GM18508 (cell line): ENCODE results near the gene TSACC.

Source experiments
- ATAC-seq: cut with Tn5 transposase; IDR thresholded peaks from one replicate; pipeline ENCODE4 v1.9.1; 2021; ENCODE audit warnings: moderate number of reproducible peaks; ENCODE audit not compliant: insufficient read depth, unreplicated experiment

TSACC gene

GRCh38 chr1:156371553-156372264 is 33.4 kb downstream of the TSACC start:
- no peak for ATAC-seq

GRCh38 chr1:156372265-156372586 is 33.9 kb downstream of the TSACC start:
- no peak for ATAC-seq

GRCh38 chr1:156372876-156373275 is 34.5 kb downstream of the TSACC start:
- no peak for ATAC-seq

- ATAC-seq = no peak
Measured at GRCh38 chr1:156373546-156373945, 35.2 kb downstream of the TSACC start.

- ATAC-seq = no peak
Measured at GRCh38 chr1:156376146-156376545, 37.8 kb downstream of the TSACC start.

- no peak for ATAC-seq
Measured at GRCh38 chr1:156376958-156377919, 38.9 kb downstream of the TSACC start.

- no peak for ATAC-seq
Measured at GRCh38 chr1:156378557-156378956, 40.2 kb downstream of the TSACC start.

- no peak for ATAC-seq
Measured at GRCh38 chr1:156379420-156380165, 41.3 kb downstream of the TSACC start.

- no peak for ATAC-seq
Measured at GRCh38 chr1:156382561-156382960, 44.2 kb downstream of the TSACC start.

GRCh38 chr1:156383023-156383422 is 44.7 kb downstream of the TSACC start:
- no peak for ATAC-seq

GRCh38 chr1:156384007-156384406 is 45.7 kb downstream of the TSACC start:
- no peak for ATAC-seq

- ATAC-seq = no peak
Measured at GRCh38 chr1:156384658-156385057, 46.3 kb downstream of the TSACC start.

GRCh38 chr1:156385534-156386031 is 47.3 kb downstream of the TSACC start:
- no peak for ATAC-seq

GRCh38 chr1:156386134-156386901 is 48.0 kb downstream of the TSACC start:
- no peak for ATAC-seq

- ATAC-seq = no peak
Measured at GRCh38 chr1:156386949-156387869, 48.9 kb downstream of the TSACC start.

GRCh38 chr1:156387870-156388173 is 49.5 kb downstream of the TSACC start:
- no peak for ATAC-seq

- no peak for ATAC-seq
Measured at GRCh38 chr1:156388174-156389137, 50.1 kb downstream of the TSACC start.

GRCh38 chr1:156389311-156389710 is 51.0 kb downstream of the TSACC start:
- ATAC-seq = no peak
